Neural progenitor cell (in vitro differentiated cells): ENCODE measurements around the gene ADAM22. TPM values are rescaled to one million over a fixed set of nuclear protein-coding genes. Genes with fewer than 3 reads are reported as not detected.

Experiments used
- DNase-seq: peaks from one replicate; pipeline ENCODE4 v3.0.0-alpha.2; 2016; ENCODE audit warnings: low spot score
- H2AFZ ChIP-seq: fragments of 200-600 bp; sonication (generic); replicated peaks from 2 replicates; pipeline ENCODE4 v1.6.1; 2016; ENCODE audit warnings: antibody characterized with exemption
- H3F3A ChIP-seq: fragments of 200-600 bp; sonication (generic); 2 replicates; pipeline ENCODE4 v1.6.1; 2016; ENCODE audit warnings: antibody characterized with exemption, low read depth
- H3K27ac ChIP-seq: fragments of 200-600 bp; sonication (generic); 2 replicates; pipeline ENCODE4 v1.5.1; 2016; ENCODE audit warnings: mild to moderate bottlenecking
- H3K27me3 ChIP-seq: fragments of 200-600 bp; sonication (generic); 2 replicates; pipeline ENCODE4 v1.6.1; 2016; ENCODE audit warnings: mild to moderate bottlenecking, moderate library complexity
- H3K36me3 ChIP-seq: fragments of 200-600 bp; sonication (generic); 2 replicates; pipeline ENCODE4 v1.5.1; 2016
- H3K4me1 ChIP-seq: fragments of 200-600 bp; sonication (generic); 2 replicates; pipeline ENCODE4 v1.6.1; 2016; ENCODE audit warnings: mixed run types
- H3K4me2 ChIP-seq: fragments of 200-600 bp; sonication (generic); 2 replicates; pipeline ENCODE4 v1.6.1; 2016
- H3K4me3 ChIP-seq: fragments of 200-600 bp; sonication (generic); 2 replicates; pipeline ENCODE4 v1.5.1; 2016
- H3K79me2 ChIP-seq: fragments of 200-600 bp; sonication (generic); 2 replicates; pipeline ENCODE4 v1.6.1; 2016; ENCODE audit warnings: low read depth
- H3K9ac ChIP-seq: fragments of 200-600 bp; sonication (generic); 2 replicates; pipeline ENCODE4 v1.6.1; 2016
- H3K9me3 ChIP-seq: fragments of 200-600 bp; sonication (generic); 2 replicates; pipeline ENCODE4 v1.5.1; 2016; ENCODE audit warnings: low read depth
- H4K20me1 ChIP-seq: fragments of 200-600 bp; sonication (generic); 2 replicates; pipeline ENCODE4 v1.6.1; 2016; ENCODE audit warnings: low read depth
- H3K27ac Mint-ChIP-seq: 3 replicates; pipeline ENCODE4 v1.8.0; 2021; ENCODE audit warnings: mixed read lengths
- H3K27me3 Mint-ChIP-seq: 2 replicates; pipeline ENCODE4 v1.8.0; 2022; ENCODE audit warnings: low read depth, mild to moderate bottlenecking, inconsistent platforms, moderate library complexity, mixed read lengths; ENCODE audit not compliant: insufficient read depth
- H3K36me3 Mint-ChIP-seq: 3 replicates; pipeline ENCODE4 v1.8.0; 2021; ENCODE audit warnings: mixed read lengths
- H3K4me1 Mint-ChIP-seq: 3 replicates; pipeline ENCODE4 v1.8.0; 2021; ENCODE audit warnings: mixed read lengths
- H3K4me3 Mint-ChIP-seq: 3 replicates; pipeline ENCODE4 v1.8.0; 2021; ENCODE audit warnings: mild to moderate bottlenecking, moderate library complexity, mixed read lengths
- H3K9me3 Mint-ChIP-seq: 3 replicates; pipeline ENCODE4 v1.8.0; 2020; ENCODE audit warnings: mixed read lengths
- CTCF ChIP-seq: fragments of 200-600 bp; sonication (generic); IDR thresholded peaks from 2 replicates; pipeline ENCODE4 v1.5.1; 2017; ENCODE audit warnings: antibody characterized with exemption, mild to moderate bottlenecking
- EZH2 ChIP-seq: fragments of 200-600 bp; sonication (generic); IDR thresholded peaks from 2 replicates; pipeline ENCODE4 v1.6.1; 2017; ENCODE audit warnings: antibody characterized with exemption, mild to moderate bottlenecking, moderate library complexity
- EZH2phosphoT487 ChIP-seq: fragments of 200-600 bp; sonication (generic); IDR thresholded peaks from 2 replicates; pipeline ENCODE4 v1.6.1; 2017; ENCODE audit warnings: antibody characterized with exemption
- total RNA-seq: library from RNA; depleted of rRNA; stranded (reverse); fragments of >200 nt; gene quantifications from 2 replicates; pipeline ENCODE4 v1.2.3, GENCODE V29; 2015; ENCODE audit warnings: low replicate concordance

The ADAM22 gene
- total RNA-seq, 1 donor from 2014 or later: 13.7 TPM

GRCh38 chr7:88201305-88201704 is 267.3 kb downstream of the ADAM22 start:
- Histone ChIP-seq H3K9me3 (no peaks in the 10 kb centered on the region), H3K79me2 (no peaks in the 10 kb centered on the region), H3K4me2 (peak overlapping the region; percentile 68), H3K27me3 (no peaks in the 10 kb centered on the region), H3K36me3 (peaks cover 8% of the 10 kb centered on the region), H4K20me1 (no peaks in the 10 kb centered on the region), H3K4me1 (peaks cover 31% of the 10 kb centered on the region), H3K4me3 (peak overlapping the region; percentile 30), H3K27ac (peak overlapping the region; percentile 42), H3F3A (peaks cover 22% of the 10 kb centered on the region), H2AFZ (no peak overlapping the region), H3K9ac (no peak overlapping the region)
- no peak overlapping the region for H3K4me3 Mint-ChIP-seq
- peaks cover 18% of the 10 kb centered on the region for H3K4me1 Mint-ChIP-seq
- peaks cover 28% of the 10 kb centered on the region for H3K36me3 Mint-ChIP-seq
- no peak overlapping the region for H3K27ac Mint-ChIP-seq
- DNase-seq: no peak
- no peaks in the 10 kb centered on the region for H3K9me3 Mint-ChIP-seq
- TF ChIP-seq CTCF (no peak), EZH2 (no peak), EZH2phosphoT487 (no peak)
- H3K27me3 Mint-ChIP-seq: no peaks in the 10 kb centered on the region

- no peak overlapping the region for H3K27ac Mint-ChIP-seq
Observed at GRCh38 chr7:88202278-88202677, 268.2 kb downstream of the ADAM22 start.

GRCh38 chr7:88202799-88203198 is 268.7 kb downstream of the ADAM22 start:
- Histone ChIP-seq H3K4me3 (no peak overlapping the region), H2AFZ (no peak overlapping the region), H3K9me3 (no peaks in the 10 kb centered on the region), H4K20me1 (no peaks in the 10 kb centered on the region), H3K4me1 (peaks cover 31% of the 10 kb centered on the region), H3K27me3 (no peaks in the 10 kb centered on the region), H3K27ac (no peak overlapping the region), H3K4me2 (no peak overlapping the region), H3K9ac (no peak overlapping the region), H3K36me3 (peaks cover 8% of the 10 kb centered on the region), H3F3A (peaks cover 22% of the 10 kb centered on the region), H3K79me2 (no peaks in the 10 kb centered on the region)
- DNase-seq: no peak
- peaks cover 18% of the 10 kb centered on the region for H3K4me1 Mint-ChIP-seq
- no peak overlapping the region for H3K27ac Mint-ChIP-seq
- TF ChIP-seq EZH2phosphoT487: no peak
- no peak for TF ChIP-seq EZH2
- TF ChIP-seq CTCF: no peak
- H3K4me3 Mint-ChIP-seq: no peak overlapping the region
- H3K27me3 Mint-ChIP-seq: no peaks in the 10 kb centered on the region
- H3K36me3 Mint-ChIP-seq: peaks cover 35% of the 10 kb centered on the region
- H3K9me3 Mint-ChIP-seq: no peaks in the 10 kb centered on the region

More at GRCh38 chr7:88202278-88202677, 268.2 kb downstream of the ADAM22 start:
- Histone ChIP-seq H3K79me2 (no peaks in the 10 kb centered on the region), H3K9me3 (no peaks in the 10 kb centered on the region), H3K4me1 (peaks cover 31% of the 10 kb centered on the region), H2AFZ (no peak overlapping the region), H3K27me3 (no peaks in the 10 kb centered on the region), H3K9ac (no peak overlapping the region), H3K4me2 (no peak overlapping the region), H3K36me3 (peaks cover 8% of the 10 kb centered on the region), H3F3A (peaks cover 22% of the 10 kb centered on the region), H3K27ac (peak overlapping the region; percentile 42), H4K20me1 (no peaks in the 10 kb centered on the region), H3K4me3 (no peak overlapping the region)
- no peak for DNase-seq
- Mint-ChIP-seq H3K27me3 (no peaks in the 10 kb centered on the region), H3K4me3 (no peak overlapping the region), H3K36me3 (peaks cover 32% of the 10 kb centered on the region), H3K4me1 (peaks cover 18% of the 10 kb centered on the region), H3K9me3 (no peaks in the 10 kb centered on the region)
- TF ChIP-seq EZH2: no peak
- no peak for TF ChIP-seq CTCF
- TF ChIP-seq EZH2phosphoT487: no peak
